Stimulated activated CD8-positive, alpha-beta memory T cell treated with anti-CD3 and anti-CD28 coated beads, Interleukin-4, amount 100 ng/mL, for 24 hours (primary cell): ENCODE data around the gene RBM24.
"Not testable (repeated sequence)": the region's sequence is repeated elsewhere in the genome, so short reads cannot be mapped to it uniquely, and the experiment has no call there.

ENCODE experiments used
- DNase-seq: peaks from one replicate; pipeline ENCODE4 v3.0.0-alpha.2; 2020; ENCODE audit warnings: low read depth

The RBM24 gene

DNA sequence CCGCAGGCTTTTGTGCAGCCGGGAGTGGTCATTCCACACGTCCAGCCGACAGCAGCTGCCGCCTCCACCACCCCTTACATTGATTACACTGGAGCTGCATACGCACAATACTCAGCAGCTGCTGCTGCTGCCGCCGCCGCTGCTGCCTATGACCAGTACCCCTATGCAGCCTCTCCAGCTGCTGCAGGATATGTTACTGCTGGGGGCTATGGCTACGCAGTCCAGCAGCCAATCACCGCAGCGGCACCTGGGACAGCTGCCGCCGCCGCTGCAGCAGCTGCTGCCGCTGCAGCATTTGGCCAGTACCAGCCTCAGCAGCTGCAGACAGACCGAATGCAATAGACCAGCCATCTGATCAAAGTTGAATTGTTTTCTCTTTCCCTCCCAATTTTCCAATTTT lies 10.6 kb downstream of the RBM24 start:
- DNase-seq, result no peak

DNA sequence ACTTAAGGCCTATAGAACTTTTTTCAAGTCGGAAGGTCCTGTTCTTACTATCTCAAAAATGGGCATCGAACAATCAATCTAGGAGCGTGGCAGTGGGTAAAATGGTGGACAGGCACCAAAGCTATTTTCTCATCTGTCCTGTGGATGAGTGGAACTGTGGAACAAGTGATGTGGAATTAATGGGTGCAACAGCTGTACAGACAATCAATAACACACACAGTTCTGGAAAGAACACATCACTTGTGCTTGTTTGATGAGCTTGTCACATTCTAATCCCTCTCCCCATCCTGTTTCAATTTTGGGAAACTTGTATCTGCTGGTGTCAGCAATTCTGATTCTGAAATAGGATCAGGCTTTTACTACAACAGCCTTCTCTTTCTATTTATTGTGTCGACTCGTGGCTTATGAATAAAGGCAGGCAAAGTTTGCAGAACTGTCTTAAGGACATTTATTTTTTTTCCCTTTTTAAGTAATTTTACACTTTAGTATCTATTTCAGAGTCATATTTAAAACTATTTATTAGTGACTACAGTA lies 11.5 kb downstream of the RBM24 start:
- DNase-seq, result no peak

DNA sequence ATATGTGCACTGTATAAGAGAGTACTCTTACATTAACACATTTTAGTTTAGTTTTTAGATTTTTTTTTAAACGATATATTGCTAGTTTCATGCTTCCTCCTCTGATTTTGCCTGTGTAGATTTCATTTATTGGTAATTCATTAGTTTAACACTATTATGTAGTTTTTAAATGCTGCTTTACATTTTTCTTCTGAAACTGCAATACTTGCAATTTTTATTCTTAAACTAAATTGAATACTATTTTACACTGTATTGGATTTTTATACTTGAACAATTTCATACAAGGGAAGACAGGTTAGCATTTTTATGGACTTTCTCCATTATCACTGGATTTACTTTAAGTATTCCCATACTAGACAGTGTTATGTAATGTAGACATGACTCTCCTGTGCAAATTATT lies 12.2 kb downstream of the RBM24 start:
- no peak for DNase-seq

DNA sequence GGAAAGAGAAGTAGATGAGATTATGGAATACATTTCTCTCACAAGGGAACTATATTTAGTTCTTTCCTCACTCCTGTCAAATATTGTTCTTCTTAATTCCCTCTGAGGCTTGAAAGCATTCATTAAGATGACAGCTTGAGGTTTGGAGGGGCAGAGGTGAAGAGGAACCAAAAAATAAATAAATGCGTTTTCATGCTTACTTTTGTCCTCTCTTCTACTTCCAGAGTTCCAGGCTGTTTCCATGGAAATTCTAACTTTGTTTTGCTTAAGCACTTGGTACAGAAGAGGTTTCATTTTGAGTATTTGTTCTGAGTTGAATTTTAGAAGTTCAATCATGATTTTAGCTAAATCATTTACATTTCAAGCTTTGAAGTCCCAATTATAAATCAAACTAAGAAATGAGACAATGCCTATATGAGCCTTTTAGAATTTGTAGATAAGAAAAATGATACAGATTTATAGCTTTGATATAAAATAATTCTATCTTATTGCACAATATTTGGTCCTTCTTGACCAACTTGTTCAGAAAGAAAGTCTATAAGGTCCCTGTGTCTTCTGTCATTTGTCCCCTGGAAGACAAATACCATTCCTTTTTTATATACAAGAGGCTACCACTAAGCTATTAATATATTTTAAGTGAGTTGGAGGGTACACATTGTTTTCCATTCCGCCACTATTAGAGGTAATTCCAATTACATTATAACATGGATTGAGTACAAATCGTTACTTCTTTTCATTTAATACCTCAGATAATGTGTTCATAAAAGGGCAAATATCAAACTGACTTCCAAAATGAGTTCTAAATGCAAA lies 16.3 kb downstream of the RBM24 start:
- DNase-seq, result no peak

DNA sequence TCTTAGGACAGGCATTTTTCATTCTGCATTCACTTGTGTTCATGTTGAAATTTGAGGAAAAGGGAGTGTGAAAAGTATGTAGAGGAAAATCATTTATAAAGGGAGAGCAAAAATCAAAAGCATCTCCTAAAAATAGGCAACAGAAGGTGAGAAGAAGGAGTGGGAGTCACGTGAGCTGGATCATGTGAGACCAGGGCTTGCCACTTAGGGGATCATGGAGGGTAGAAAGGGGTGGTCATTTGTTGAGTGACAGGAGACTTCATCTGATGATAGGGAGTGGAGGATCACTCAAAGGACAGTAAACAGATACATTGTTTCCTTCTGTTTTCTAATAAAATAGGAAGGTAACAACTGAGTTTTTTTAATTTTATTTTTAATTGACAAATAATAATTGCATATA lies 17.1 kb downstream of the RBM24 start:
- no peak for DNase-seq

DNA sequence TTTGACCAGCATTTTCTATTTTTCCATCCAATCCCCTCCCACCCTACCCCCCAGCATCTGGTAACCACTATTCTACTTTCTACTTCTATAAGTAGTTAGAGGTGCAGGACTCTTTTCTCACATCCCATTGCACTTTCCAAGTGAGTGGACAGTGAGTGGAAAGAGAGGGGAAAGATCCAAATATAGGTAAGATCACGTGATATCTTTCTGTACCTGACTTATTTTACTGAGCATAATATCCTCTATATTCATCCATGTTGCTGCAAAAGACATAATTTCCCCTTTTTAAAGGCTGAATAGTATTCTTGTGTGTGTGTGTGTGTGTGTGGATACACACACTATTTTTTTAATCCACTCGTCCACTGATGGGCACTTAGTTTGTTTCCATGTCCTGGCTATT lies 18.1 kb downstream of the RBM24 start:
- no peak for DNase-seq

DNA sequence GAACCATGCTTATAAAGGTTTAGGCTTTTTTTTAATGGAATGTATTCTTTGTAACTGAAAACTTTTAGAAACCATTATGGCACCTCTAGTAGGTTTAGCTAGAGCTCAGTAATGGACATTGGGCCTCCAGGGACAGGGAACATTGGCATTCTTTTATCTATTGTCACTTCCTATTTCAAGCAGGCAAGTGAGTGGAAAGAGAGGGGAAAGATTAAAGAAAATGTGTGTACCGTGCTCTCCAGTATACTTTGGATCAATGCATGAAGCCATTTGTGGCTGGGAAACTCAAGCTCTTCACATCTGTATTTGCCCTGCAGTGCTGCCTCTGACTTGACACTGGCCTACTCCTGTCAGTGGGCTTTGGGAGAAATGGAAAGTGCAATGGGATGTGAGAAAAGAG lies 18.6 kb downstream of the RBM24 start:
- DNase-seq, result no peak

DNA sequence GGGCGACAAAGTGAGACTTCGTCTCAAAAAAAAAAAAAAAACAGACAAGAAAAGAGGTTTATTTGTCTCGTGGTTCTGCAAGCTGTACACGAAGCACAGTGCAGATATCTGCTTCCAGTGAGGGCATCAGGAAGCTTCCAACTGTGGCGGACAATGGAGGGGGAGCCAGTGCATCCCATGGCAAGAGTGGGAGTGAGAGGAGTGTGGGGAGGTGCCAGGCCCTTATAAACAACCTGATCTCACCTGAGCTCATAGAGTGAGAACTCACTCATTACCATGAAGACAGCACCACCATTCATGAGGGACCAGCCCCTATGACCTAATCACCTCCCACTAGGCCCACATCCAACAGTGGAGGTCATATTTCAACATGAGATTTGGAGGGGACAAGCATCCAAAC lies 19.5 kb downstream of the RBM24 start:
- DNase-seq, result no peak

DNA sequence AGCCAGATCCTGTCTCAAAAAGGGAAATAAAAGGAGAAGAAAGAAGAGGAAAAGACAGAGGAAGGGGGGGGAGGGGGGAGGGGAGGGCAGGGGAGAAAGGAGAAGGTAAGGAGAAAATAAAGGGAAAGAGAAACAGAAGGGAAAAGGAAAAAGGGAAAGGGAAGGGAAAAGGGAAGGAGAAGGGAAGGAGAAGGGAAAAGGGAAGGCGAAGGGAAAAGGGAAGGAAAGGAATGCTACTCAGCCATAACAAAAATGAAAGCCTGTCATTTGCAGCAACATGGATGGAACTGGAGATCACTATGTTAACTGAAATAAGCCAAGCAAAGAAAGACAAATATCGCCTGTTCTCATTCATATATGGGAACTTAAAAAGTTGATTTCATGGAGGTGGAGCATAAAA lies 22.3 kb downstream of the RBM24 start:
- DNase-seq, result no peak

DNA sequence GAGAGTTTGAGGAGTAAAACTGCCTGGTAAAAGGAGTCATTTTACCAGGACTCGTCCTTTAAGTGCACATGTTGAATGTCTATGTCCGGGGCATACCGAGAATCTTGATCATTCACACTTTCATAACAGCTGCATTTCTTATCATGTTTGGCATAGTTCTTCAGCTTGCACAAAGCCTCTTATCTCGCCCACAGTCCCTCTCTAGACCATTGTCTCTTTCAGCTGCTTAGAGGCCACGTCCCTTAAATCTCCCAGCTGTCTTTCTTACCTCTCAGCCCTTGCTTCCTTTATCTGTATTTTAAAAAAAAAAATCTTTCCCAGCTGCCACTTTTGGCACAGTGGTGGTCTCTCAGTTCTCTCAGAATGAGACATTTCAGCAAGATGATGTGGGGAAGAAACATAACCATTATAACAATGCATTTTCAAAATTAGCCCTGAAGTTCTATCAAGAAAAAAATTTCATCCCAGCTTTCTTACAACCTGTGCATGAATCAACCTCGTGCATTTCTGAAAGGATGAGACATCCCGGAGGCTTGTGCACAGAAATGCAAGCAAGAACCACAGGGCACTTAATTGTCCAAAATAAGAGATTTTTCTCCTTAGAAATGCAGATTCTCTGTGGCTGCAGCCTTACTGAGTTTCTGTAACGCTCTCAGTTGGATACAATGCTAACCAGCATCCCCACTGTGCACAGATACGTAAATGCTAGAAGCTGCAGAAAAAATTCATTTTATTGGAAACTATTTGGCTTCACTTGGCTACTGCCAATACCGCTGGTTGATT lies 24.2 kb downstream of the RBM24 start:
- no peak for DNase-seq

DNA sequence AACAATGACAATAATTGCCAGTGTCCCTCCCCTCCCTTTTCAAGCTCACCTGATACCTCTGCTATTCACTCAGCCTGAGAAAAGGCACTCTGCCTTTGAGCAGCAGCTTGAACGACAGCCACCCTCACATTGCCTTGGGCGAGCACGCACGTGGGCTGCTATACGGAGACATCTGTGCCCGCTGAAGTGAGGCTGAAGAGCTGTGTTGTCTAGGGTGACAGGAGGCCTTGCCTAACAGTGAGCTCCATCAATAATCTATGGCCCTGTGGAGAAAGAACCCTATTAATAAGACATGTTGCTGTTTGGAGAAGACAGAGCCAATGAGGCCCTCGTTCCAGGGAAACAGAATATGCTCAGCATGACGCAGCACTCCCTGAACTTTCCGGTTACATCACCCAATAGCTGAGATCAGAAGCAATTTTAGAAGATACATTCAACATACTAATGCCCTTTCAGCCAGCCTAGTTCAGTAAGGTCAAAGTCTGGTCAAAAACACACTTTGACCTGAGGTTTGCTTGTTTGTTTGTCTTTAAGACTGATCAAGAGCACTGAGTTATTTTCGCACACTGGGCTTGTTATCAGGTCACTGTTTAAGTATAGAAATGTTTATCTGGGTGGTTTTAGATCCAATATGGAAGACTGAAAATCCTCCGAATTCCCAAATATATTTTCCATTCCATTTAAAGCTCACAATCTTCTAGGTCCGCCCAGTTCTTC lies 30.6 kb downstream of the RBM24 start:
- no peak for DNase-seq

DNA sequence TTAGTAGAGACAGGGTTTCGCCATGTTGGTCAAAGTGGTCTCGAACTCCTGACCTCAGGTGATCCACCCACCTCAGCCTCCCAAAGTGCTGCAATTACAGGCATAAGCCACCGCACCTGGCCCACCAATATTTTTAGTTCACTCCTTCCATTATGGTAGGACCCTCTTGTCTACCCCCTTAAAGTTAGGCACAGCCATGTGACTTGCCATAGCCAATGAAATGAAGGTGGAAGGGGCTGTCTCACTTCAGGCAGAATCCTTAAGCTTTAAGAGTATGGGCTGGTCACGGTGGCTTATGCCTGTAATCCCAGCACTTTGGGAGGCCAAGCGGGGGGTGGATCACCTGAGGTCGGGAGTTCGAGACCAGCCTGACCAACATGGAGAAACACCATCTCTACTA lies 32.1 kb downstream of the RBM24 start:
- DNase-seq, result not testable (repeated sequence)

DNA sequence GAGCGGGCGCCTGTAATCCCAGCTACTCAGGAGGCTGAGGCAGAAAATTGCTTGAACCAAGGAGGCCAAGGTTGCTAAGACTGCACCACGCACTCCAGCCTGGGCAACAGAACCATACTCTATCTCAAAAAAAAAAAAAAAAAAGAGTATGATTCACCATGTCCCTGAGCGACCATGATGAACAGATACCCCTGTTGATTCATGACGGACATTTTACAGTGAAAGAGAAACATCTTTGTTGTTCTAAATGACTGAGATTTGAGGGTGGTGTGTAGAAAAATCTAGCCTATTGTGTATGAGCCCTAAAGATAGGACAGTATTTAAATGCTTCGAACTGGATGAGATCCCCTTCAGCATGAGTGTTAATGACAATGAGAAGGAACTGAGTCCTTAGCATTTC lies 32.8 kb downstream of the RBM24 start:
- no peak for DNase-seq

DNA sequence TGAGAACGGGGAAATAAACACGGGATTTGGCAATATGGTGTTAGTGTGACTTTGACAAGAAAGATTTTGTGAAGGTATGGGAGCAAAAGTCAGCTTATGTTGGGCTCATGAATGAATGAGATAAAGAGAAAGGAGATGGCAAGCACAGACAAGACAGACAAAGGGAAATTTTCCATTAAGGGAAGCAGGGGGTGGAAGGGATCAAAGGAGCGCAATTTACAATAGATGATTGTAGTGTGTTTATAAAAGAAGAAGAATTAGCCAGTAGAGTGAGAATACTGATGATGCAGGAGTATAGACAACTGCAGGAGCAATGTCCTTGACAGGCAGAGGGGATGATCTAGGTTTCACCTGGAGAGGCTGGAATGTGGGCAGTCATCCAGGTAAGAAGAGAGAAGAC lies 34.1 kb downstream of the RBM24 start:
- no peak for DNase-seq

DNA sequence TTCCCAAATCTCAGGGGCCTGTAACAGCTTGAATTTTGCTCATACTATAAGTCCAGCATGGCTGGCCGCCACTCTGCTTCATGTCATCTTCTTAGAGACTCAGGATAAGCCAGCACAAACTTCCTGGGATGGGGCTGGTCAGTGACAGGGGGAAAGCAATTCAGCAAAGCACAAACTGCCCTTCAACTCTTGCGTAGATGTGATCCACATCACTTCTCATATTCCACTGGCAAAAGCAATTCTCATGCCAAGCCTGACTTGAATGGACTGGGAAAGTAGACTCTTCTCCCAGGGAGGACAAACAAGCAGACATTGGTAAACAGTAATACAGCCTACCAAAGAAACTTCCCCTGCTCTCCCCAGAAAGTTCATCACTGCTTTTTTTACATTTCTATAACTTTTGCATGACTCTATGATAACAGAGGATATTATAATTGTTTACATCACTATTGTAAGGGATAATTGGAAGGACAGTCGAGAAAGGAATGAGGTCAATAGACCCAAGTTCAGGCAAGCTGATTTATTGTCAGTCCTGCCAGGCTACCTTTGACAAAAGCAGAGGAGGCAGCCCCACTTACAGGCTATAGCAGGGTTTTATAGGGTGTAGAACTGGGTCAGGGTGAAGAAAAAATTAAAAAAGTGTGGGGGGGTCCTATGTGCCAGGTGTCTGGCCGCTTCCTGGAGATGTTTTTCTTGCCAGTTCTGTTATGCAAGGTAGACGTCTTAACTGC lies 37.4 kb downstream of the RBM24 start:
- DNase-seq, result no peak

DNA sequence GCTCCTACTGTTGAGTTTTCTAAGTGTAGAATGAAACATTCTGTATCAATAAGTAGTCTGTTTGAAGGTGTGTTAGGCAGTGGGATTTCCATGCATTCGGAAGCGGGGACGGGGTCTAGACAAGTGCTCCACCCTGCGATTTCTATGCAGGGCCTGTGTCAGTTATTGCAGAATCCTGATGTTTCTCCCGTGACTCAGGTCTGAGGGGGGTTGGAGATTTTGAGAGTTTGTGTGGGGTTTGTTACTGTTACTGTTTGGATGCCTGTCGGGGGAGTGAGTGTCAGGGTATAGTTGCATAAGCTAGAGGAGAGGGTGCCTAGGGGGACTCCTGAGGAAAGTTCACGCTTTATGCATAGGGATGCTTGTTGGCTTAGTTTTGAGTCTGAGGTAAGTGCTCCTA lies 39.1 kb downstream of the RBM24 start:
- DNase-seq, result not testable (repeated sequence)

DNA sequence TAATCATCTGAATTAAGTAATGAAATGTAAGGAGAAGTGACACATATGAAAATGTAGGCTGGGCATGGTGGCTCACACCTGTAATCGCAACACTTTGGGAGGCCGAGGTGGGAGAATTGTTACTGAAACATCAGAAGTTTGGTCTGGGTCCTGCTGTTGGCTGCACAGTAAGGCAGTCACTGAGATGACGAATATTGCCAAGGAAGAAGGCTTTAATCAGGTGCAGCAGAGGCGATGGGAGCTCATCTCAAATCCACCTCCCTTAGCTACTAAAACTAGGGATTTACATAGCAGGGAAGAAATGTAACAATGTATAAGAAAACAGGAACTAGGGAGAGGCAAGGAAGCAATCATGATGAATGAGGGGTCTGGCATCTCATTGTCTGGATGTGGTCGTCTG lies 50.1 kb downstream of the RBM24 start:
- DNase-seq, result no peak

DNA sequence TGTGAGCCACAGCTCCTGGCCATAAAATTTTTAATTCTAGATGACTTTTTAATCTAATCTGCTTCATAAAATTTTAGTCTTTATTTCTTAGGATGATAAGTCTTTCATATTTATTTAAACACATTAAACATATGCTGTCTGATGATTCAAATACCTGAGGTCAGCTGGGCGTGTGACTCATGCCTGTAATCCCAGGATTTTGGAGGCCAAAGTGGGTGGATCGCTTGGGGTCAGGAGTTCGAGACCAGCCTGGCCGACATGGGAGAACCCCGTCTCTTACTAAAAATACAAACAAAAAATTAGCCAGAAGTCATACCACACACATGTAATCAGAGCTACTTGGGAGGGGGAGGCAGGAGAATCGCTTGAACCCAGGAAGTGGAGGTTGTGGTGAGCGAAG lies 53.1 kb downstream of the RBM24 start:
- DNase-seq, result no peak

DNA sequence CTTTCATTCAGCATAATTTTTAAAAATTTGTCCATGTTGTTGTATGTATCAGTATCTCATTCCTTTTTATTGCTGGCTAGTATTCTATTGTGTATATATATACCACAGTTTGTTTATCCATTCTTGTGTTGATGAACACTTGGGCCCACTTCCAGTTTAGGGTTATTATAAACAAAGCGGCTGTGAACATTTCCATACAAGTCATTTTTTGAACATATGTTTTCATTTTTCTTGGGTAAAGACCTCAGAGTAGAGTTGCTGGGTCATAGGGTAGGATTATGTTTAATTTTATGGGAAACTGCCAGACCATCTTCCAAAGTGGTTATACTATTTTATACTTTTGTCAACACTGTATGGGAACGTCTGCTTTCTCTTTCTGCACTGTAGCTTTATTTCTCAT lies 55.3 kb downstream of the RBM24 start:
- DNase-seq, result no peak

DNA sequence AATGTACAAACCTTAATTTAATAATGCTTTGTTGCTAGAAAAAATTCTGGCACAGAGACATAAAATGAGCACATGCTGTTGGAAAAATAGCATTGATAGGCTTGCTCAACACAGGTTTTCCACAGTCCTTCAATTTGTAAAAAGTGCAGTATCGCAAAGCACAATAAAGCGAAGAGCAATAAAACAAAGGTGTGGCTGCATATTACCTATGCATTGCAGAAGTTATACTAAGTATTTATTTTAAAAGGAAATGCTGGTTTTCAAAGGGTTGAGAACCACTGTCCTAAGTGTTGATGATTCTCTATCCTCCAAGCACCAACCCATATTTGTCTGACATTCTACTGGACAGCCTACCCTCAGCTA lies 58.1 kb downstream of the RBM24 start:
- DNase-seq, result no peak

DNA sequence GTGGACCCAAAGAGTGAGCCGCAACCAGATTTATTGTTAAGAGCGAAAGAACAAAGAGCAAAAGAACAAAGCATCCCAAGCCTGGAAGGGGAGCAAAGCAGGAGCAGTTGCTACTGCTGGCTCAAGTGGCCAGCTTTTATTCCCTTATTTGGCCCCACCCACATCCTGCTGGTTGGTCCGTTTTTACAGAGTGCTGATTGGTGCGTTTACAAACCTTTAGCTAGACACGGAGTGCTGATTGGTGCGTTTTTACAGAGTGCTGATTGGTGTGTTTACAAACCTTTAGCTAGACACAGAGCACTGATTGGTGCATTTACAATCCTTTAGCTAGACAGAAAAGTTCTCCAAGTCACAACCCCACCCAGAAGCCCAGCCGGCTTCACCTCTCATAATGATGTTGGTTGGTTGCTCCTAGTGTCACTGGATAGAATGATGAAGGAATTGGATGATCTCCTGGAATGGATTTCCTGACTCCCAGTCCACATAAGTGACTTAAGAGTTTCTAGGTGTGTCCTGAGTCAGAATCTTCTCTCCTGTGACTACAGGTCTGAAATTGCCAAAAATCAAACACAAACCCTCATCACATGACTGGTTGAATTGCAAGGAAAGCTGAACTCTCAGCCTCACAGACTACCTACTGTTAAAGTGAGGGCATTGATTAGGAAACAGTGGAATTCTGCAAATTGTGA lies 60.1 kb downstream of the RBM24 start:
- DNase-seq, result no peak

DNA sequence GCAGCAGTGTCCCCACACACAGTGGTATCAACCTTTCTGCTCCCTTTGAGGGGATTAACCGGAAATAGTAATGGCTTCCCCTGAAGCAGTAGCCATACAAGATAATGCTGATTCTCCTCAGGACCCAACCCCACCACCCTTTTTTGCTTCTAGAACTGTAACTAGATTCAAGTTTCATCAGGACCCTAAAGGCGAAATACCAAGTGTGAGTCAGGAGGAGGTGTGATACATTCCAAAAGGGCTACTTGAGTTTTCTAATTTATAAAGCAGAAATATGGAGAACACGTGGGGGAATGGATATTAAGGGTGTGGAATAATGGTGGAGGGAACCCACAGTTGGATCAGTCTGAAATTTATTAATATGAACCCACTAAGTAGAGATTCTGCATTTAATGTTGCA lies 60.7 kb downstream of the RBM24 start:
- no peak for DNase-seq
